ENCODE results near the gene CEP112.

- TF ChIP-seq CTCF (IDR thresholded peaks at IDR 0.05; ENCODE audit: low read length) (no peak), EZH2phosphoT487 (IDR thresholded peaks at IDR 0.05; ENCODE audit: low read length) (no peak), EZH2 (optimal IDR thresholded peaks at IDR 0.05; ENCODE audit: low read depth, low read length) (no peak)
Observed at GRCh38 chr17:65772989-65773388, 418.9 kb downstream of the CEP112 start.

All from MM.1S (cell line).